Activated CD4-positive, alpha-beta T cell treated with anti-CD3 and anti-CD28 coated beads, Interleukin-10, Interleukin-2, amounts not matched to agents 100 ng/mL and 50 ng/mL, durations not matched to agents 16 hours and 8 hours (primary cell): Measurements from ENCODE around the gene HSPA1B.
"Not testable (repeated sequence)": the region's sequence is repeated elsewhere in the genome, so short reads cannot be mapped to it uniquely, and the experiment has no call there.

ENCODE experiments used
- DNase-seq: peaks from one replicate; pipeline ENCODE4 v3.0.0-alpha.2; 2020

Gene HSPA1B

DNA sequence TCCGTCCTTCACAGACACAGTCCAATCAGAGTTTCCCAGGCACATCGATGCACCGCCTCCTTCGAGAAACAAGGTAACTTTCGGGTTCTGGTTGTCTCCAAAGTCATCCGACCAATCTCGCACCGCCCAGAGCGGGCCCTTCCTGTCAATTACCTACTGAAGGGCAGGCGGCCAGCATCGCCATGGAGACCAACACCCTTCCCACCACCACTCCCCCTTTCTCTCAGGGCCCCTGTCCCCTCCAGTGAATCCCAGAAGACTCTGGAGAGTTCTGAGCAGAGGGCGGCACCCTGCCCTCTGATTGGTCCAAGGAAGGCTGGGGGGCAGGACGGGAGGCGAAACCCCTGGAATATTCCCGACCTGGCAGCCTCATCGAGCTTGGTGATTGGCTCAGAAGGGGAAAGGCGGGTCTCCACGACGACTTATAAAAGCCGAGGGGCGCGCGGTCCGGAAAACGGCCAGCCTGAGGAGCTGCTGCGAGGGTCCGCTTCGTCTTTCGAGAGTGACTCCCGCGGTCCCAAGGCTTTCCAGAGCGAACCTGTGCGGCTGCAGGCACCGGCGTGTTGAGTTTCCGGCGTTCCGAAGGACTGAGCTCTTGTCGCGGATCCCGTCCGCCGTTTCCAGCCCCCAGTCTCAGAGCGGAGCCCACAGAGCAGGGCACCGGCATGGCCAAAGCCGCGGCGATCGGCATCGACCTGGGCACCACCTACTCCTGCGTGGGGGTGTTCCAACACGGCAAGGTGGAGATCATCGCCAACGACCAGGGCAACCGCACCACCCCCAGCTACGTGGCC is at the start of gene HSPA1B:
TSS of gene HSPA1B (plus strand) at position 453 of the 794 bp plus-strand sequence. CDS start at position 666, 213 bp downstream.
- DNase-seq, result peak; percentile 99

- DNase-seq, result no peak
These were observed 49.3 kb upstream of the HSPA1B start for GRCh38 chr6:31778193-31778592.

DNA sequence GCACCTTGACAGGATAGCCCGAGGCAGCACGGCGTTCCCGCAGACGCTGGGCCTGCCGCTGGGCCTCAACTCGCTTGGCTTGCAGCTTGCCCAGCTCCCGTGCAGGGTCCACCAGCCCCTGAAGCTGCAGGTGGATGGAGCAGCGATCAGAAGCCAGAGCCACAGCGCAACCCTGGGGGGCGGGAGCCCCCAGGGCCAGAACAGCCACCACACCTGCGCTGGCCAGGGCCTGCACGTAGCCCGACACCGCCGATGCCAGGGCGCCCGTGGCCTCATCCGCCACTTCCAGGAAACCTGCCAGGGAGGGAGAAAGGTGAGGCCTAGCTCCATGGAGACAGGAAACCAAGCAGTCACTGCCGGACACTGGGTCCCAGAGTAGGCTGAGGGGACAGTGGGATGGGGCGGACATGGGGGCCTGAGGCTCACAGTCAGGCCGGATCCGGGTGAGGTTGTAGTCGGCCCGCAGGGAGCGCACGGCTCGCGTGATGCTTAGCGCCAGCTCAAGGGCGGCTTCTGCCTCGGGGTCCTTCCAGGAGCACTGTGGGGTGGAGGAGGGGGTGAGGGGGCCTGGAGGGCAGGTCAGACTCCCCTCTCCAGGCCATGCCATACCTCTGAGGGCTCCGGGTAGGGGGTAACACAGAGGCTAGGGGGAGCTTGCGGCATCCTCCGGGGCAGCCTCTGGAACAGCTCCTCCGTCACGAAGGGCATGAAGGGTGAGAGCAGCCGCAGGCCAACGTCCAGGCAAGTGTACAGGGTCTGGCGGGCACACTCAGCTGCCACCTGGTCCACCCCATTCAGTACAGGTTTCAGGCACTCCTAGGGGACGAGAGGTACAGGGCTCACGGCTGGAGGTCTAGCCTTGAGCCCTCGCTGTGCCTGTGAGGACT is 48.3 kb upstream of the HSPA1B start:
- no peak for DNase-seq

GRCh38 chr6:31779908-31780307 is 47.6 kb upstream of the HSPA1B start:
- no peak for DNase-seq

DNA sequence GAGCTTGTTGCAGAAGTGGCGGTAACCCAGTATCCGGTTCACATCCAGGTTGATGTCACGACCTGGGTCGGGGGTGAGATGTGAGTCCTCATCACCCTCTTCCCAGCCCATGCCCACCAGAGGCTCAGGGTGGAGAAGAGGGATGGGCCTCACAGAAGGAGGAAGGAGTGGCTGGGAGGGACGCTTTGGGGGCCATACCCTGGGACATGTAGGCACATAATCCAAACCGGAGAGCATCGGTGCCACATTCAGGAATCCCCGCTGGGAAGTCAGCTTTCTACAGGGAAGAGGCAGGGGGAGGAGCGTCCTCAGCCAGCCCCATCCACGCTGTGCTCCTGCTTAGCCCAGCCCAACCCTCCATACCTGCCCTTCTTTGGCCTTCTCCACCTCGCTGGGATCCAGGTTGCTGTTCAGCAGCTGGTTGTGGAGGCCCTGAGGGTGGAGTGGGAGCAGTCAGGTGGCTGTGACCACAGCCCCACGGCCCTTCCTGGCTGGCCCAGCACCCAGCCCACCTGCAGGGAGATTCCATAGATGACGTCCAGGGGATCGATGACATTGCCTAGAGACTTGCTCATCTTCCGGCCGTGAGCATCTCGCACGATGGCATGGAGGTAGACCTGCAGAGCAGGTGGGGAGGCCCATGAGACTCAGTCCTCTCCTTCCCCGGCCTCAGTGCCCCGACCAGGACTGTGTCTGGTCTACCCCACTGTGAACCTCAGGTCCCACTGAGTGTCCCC is 46.9 kb upstream of the HSPA1B start:
- DNase-seq, result no peak

DNA sequence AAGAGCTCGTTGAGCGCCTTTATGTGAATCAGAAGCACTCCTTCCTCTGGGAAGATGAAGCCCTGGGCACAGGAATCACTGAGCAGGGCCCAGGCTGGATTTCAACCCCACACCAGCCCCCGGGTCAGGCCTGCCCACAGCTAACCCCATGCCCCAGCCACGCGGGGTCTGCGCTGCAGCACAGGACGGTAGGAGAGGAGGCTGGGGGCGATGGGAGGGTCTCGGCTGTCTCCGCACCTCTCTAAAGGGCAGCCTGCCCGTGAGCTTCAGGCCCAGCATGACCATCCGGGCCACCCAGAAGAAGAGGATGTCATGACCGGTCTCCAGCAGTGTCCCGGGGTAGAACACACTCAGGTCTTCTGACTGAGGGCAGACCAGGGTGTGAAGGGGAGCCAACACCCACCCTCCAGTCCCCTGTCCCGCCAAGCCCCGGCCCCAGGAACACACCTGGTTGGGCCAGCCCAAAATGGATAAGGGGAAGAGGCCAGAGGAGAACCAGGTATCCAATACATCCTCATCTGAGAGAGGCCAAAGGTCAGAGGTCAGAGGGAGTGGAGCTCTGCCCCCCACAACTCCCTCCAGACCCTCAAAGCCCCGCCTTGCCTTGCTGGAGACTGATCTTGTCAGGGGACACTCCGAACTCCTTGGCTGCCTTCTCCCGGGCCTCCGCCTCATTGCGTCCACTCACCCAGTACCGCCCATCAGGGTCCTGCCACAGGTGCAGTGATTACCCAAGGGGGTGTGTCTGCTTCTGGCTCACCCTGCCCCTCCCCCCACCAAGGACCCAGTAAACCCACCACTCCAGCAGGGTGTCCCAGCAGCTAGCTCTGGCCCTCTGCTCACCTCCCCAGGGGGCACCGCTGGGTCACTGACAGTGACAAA is 46.1 kb upstream of the HSPA1B start:
- no peak for DNase-seq

- DNase-seq, result no peak
These were observed 45.2 kb upstream of the HSPA1B start for GRCh38 chr6:31782126-31782855.

DNA sequence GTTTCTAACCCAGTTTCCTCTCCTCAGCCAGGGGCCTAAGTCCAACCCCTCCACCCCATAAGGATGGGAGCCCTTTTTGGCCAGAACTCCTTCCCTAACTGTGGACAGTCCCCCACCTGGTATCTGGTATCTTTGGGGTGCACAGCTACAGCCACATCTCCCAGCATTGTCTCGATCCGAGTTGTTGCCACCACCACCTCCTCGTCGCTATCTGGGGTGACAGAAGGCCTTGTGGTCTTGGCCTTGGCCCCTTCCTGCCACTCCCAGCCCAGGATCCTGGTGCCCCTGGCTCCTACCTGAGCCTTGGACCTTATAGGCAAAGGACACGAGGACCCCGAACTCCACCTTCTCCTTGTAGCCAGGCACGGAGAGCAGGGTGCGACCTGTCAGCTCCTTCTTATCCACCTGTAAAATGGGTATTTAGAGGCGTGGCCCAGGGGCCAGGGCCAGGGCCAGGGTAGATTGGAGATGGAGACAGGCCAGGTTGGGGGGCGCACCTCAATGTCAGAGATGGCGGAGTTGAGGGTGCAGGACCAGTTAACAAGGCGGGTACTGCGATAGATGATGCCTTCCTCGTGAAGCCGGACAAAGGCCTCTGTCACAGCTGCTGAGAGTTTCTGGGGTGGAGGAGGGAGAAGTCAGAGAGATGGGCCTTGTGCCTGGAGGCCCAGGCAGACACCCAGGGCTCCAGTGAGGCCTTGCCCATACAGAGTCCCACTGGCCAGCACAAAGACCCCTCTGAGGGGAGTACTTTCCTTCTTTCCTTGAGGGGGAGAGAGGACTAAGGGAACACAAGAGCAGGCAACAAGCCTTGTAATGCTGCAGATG is 43.2 kb upstream of the HSPA1B start:
- no peak for DNase-seq

- DNase-seq, result no peak
These were observed 42.1 kb upstream of the HSPA1B start for GRCh38 chr6:31785475-31785874.

DNA sequence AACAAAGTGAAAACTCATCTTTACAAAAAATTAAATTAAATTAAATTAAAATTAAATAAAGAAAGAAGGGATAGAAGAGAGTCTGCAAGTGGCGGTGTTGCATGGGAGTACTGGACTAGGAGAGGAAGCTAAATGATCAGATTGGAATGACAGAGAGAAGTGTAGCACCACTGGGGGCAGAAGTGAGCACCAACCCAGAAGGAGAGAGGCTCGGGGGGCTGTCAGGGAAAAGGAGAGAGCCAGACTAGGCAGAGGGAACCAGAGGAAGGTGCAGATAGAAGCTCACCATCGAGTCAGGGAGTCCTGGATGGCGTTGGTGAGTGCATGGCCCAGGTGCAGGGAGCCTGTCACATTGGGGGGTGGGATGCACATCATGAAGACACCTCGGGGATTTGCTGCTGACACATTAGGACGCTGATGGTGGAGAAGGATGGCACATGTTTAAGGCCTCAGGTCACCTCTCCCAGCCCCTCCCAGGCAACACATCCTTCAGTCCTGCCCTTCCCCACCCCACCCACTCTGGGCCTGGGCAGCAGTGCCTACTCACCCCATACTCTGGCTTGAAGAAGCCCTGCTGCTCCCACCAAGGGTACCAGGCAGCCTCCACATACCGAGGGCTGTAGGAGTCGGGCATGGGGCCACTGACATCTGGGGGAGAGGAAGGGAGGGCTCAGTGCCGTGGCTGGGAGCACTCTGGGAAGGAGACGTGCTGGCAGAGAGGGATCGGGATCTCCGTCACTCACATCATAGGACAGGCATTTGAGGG is 36.0 kb upstream of the HSPA1B start:
- DNase-seq, result peak; percentile 48

GRCh38 chr6:31792090-31792374 is 35.5 kb upstream of the HSPA1B start:
- no peak for DNase-seq

DNA sequence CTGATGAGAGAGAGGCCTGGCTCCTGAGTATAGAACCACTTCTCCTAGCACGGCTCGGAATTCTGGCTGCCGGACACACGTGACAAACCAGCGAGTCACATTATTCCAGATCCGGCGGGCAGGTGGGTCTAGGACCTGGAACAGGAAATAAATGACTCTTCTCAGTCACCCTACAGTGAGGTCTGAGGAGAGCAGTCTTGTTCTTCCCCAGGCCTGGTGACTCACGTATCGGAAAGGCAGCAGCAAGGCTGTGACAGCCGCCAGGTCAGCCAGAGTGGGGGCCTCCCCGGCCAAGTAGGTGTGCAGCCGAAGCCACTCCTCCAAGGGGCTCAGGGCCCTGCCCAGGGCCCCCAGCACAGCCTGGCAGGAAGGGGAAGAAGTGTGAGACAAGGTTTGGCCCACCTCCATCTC is 34.8 kb upstream of the HSPA1B start:
- peak; percentile 49 for DNase-seq

- not testable (repeated sequence) for DNase-seq
These were observed 33.7 kb upstream of the HSPA1B start for GRCh38 chr6:31793927-31794245.

- peak; percentile 34 for DNase-seq
These were observed 33.2 kb upstream of the HSPA1B start for GRCh38 chr6:31794294-31794865.

GRCh38 chr6:31794866-31795615 is 32.5 kb upstream of the HSPA1B start:
- peak; percentile 13 for DNase-seq

DNA sequence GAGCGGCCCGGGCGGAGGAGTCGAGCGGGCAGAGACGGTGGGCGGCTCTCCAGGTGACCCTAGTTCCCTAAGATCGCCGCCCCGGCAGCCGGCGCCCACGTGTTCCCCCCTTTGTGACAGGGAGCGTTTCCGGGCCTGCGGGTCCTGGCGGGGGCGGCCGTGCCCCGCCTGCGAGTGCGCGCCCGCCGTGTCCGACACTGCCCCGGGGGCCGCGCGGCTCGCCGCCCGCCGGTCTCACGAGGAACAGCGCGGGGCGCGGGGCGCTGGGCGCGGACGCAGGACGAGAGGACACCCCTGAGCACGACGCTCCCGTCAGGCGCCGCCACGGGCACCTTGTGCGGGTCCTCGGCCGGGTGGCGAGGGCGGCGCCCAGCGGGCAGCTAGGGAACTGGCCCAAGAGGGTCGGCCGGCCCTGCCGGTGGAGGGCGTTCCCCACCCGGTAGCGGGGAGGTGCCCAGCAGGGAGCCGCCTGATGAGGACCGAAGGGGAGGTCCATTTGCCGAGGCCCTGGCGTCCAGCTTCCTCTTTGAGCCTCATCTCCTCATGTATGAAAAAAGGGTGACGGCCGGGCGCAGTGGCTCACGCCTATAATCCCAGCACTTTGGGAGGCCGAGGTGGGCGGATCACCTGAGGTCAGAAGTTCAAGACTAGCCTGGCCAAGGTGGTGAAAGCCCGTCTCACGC is 31.8 kb upstream of the HSPA1B start, which contains the start of gene VARS1:
TSS of gene VARS1 (minus strand) at position 137 of the 683 bp plus-strand sequence. CDS start 535 bp downstream, outside the sequence.
- DNase-seq, result peak; percentile 93

GRCh38 chr6:31796993-31797385 is 30.5 kb upstream of the HSPA1B start:
- no peak for DNase-seq

DNA sequence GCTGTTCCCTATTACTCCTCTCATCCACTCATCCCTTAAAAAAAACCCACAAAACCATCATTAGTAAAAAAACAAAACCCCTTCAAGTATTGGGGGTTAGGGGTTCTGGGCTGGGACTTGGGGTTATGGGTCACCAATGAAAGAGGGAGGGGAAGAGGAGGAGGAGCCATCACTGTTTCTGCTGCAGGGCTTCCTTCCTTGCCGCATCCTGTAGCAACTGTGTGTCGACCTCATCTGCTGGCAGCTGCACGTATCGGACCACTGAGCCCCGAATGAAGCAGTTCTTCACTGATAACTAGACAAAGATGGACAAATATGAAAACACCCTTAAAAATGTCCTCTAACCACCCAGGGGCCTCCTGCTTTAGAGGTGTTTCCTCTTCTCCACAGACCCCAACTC is 29.9 kb upstream of the HSPA1B start:
- peak; percentile 70 for DNase-seq
